H1 (cell line): ENCODE results near the gene MICU2.

Experiments
- CEBPB ChIP-seq: IDR thresholded peaks from 2 replicates; pipeline ENCODE4 v1.6.1; 2012; ENCODE audit warnings: low read depth, low read length
- HDAC6 ChIP-seq: IDR thresholded peaks from one replicate; pipeline ENCODE4 v1.7.1; 2012; ENCODE audit warnings: low read depth, mild to moderate bottlenecking, inconsistent platforms, low read length, moderate library complexity
- POLR2A ChIP-seq, 2 experiments: IDR thresholded peaks; 1 replicate in 1 of 2; 2 replicates in 1 of 2; pipeline ENCODE4 v1.6.1; 2011; ENCODE audit warnings: low read depth in 2 of 2, low read length in 2 of 2, mild to moderate bottlenecking in 2 of 2; ENCODE audit errors: control extremely low read depth in 1 of 2
- SIN3A ChIP-seq, 2 experiments: IDR thresholded peaks in 1 of 2; conservative IDR thresholded peaks in 1 of 2; 2 replicates each; pipeline ENCODE4 v1.6.1; 2011 to 2012; ENCODE audit warnings: low read length in 2 of 2, improper control_type of control experiment in 1 of 2, low read depth in 1 of 2, mild to moderate bottlenecking in 1 of 2
- TAF1 ChIP-seq: IDR thresholded peaks from 2 replicates; pipeline ENCODE4 v1.6.1; 2011; ENCODE audit warnings: mild to moderate bottlenecking, low read depth, low read length
- TCF12 ChIP-seq: IDR thresholded peaks from 2 replicates; pipeline ENCODE4 v1.6.1; 2011; ENCODE audit warnings: low read depth, mild to moderate bottlenecking, low read length
- USF2 ChIP-seq: IDR thresholded peaks from 2 replicates; pipeline ENCODE4 v1.6.1; 2011; ENCODE audit warnings: low read length, improper control_type of control experiment

- no peak for TF ChIP-seq TCF12
- TF ChIP-seq USF2: no peak
- no peak for TF ChIP-seq CEBPB
- TF ChIP-seq HDAC6: no peak
- peak in 1 of 2 experiments; percentile 49; a peak in 1 of 3 replicates for TF ChIP-seq POLR2A (IDR thresholded peaks at IDR 0.05; ENCODE audit: control extremely low read depth in 1 of 2, low read depth in 2 of 2, low read length in 2 of 2)
- 0 out of 2 replicates have a peak, but pooled peaks have one; percentile 50 for TF ChIP-seq TAF1
- TF ChIP-seq SIN3A (conservative IDR thresholded peaks at IDR 0.05 in 1 of 2, IDR thresholded peaks at IDR 0.05 in 1 of 2; ENCODE audit: low read depth in 1 of 2, low read length in 2 of 2): no peak
These were observed 20.5 kb downstream of the MICU2 start for GRCh38 chr13:21583478-21583877.
